Esophagus squamous epithelium (tissue), 5 donors: ENCODE results near the gene ADAM20. TPM values are rescaled to one million over a fixed set of nuclear protein-coding genes. Genes with fewer than 3 reads are reported as not detected.

Experiments used
- DNase-seq: peaks from one replicate; lab custom pipeline; 2025; lab: John Stamatoyannopoulos, UW
- H3K27ac ChIP-seq, 4 donors: fragments of 200-600 bp; sonication (generic); one replicate each; pipeline ENCODE4 v1.5.1; 2016 to 2019; ENCODE audit warnings: mild to moderate bottlenecking in 1 of 4
- H3K27me3 ChIP-seq, 4 donors: fragments of 200-600 bp; sonication (generic); 1 replicate in 3 of 4; 2 replicates in 1 of 4; pipeline versions ENCODE4 v1.5.1 to v1.6.0; 2017 to 2021; ENCODE audit warnings: antibody characterized with exemption in 1 of 4
- H3K36me3 ChIP-seq, 3 donors: fragments of 200-600 bp; sonication (generic); one replicate each; pipeline ENCODE4 v1.5.1; 2016 to 2019
- H3K4me1 ChIP-seq, 3 donors: fragments of 200-600 bp; sonication (generic); one replicate each; pipeline ENCODE4 v1.5.1; 2017 to 2019
- H3K4me3 ChIP-seq, 4 donors: fragments of 200-600 bp; sonication (generic); 1 replicate in 3 of 4; 2 replicates in 1 of 4; pipeline ENCODE4 v1.5.1; 2016 to 2019; ENCODE audit warnings: mild to moderate bottlenecking in 2 of 4, moderate library complexity in 1 of 4
- H3K9me3 ChIP-seq, 3 donors: fragments of 200-600 bp; sonication (generic); one replicate each; pipeline ENCODE4 v1.5.1; 2016 to 2019
- CTCF ChIP-seq, 6 experiments: fragments of 450-650 bp in 4 of 6; fragments of 200-600 bp in 2 of 6; sonication (generic) in 2 of 6; IDR thresholded peaks; one replicate each; pipeline ENCODE4 v1.5.1; 2016 to 2019; ENCODE audit warnings: antibody characterized with exemption in 6 of 6, mild to moderate bottlenecking in 4 of 6, moderate library complexity in 4 of 6
- POLR2A ChIP-seq, 4 donors: fragments of 450-650 bp; IDR thresholded peaks; one replicate each; pipeline ENCODE4 v1.6.1; 2017; ENCODE audit warnings: antibody characterized with exemption in 4 of 4, mild to moderate bottlenecking in 4 of 4, moderate library complexity in 3 of 4
- WGBS, 2 donors: methylation state at CpG; one replicate each; pipeline ENCODE4 v1.1.5; 2018; 5-methylcytosine and 5-hydroxymethylcytosine counted together
- intact Hi-C: fragments of 100-400 bp; cut with DNase I; formaldehyde crosslinking; loops from one replicate; pipeline ENCODE4 v1.15.0; 2022
- total RNA-seq, 4 donors: library from RNA; depleted of rRNA; stranded (reverse); fragments of >200 nt; gene quantifications; one replicate each; pipeline ENCODE4 v1.1.0, GENCODE V29; 2016
- donor health status: DM: yes; HTN: yes; CAD: no.

The ADAM20 gene
- total RNA-seq, result 1 to 10 TPM in 2 of 4 donors, under 1 TPM in 2; 0.21 to 1.6 (median 0.82) TPM

- H3K27ac ChIP-seq, result no peak within 1 kb of the TSS
- no peak for TF ChIP-seq CTCF (IDR thresholded peaks at IDR 0.05)
- TF ChIP-seq POLR2A (IDR thresholded peaks at IDR 0.05), result no peak
- H3K27me3 ChIP-seq, result no peaks in the 10 kb centered on the region
- H3K4me3 ChIP-seq, result no peak within 1 kb of the TSS
- H3K9me3 ChIP-seq, result peaks cover 0 to 19% (median 11%) of the 10 kb centered on the region in 3 donors
- no peak for DNase-seq
- intact Hi-C loops, result no loop called here
- H3K4me1 ChIP-seq, result no peaks in the 10 kb centered on the region
- H3K36me3 ChIP-seq, result peaks cover 0 to 14% (median 0%) of the 10 kb centered on the region in 3 donors
Measured at GRCh38 chr14:70534904-70535303, at the start of gene ADAM20. Gene ADAM20 (minus strand): TSS chr14:70535004. CDS start chr14:70524757, 10,247 bp downstream.

GRCh38 chr14:70576891-70577290 is 42.1 kb upstream of the ADAM20 start:
- Histone ChIP-seq H3K27ac (no peak overlapping the region), H3K4me3 (no peak overlapping the region), H3K27me3 (no peaks in the 10 kb centered on the region), H3K4me1 (no peaks in the 10 kb centered on the region), H3K36me3 (peaks cover 0 to 49% (median 8%) of the 10 kb centered on the region in 3 donors), H3K9me3 (no peaks in the 10 kb centered on the region)
- no peak for DNase-seq
- intact Hi-C loops, result no loop called here
- TF ChIP-seq CTCF (IDR thresholded peaks at IDR 0.05) (no peak), POLR2A (IDR thresholded peaks at IDR 0.05) (no peak)
- 73 to 95% methylated on average over 2 of the region's 2 CpGs for WGBS, 2 donors

- Histone ChIP-seq H3K36me3 (peaks cover 0 to 20% (median 0%) of the 10 kb centered on the region in 3 donors), H3K4me1 (no peaks in the 10 kb centered on the region), H3K9me3 (no peaks in the 10 kb centered on the region), H3K4me3 (no peak overlapping the region), H3K27ac (no peak overlapping the region), H3K27me3 (no peaks in the 10 kb centered on the region)
- no peak for DNase-seq
- TF ChIP-seq CTCF (IDR thresholded peaks at IDR 0.05) (no peak), POLR2A (IDR thresholded peaks at IDR 0.05) (no peak)
- WGBS, 2 donors, result 91 to 93% methylated on average over 1 of the region's 1 CpG
- intact Hi-C loops, result no loop called here
Measured at GRCh38 chr14:70573050-70573449, 38.2 kb upstream of the ADAM20 start.

GRCh38 chr14:70571139-70571538 is 36.3 kb upstream of the ADAM20 start:
- peaks cover 0 to 37% (median 0%) of the 10 kb centered on the region in 3 donors for H3K36me3 ChIP-seq
- no peaks in the 10 kb centered on the region for H3K27me3 ChIP-seq
- H3K9me3 ChIP-seq, result no peaks in the 10 kb centered on the region
- 81 to 94% methylated on average over 2 of the region's 2 CpGs for WGBS, 2 donors
- no peak for DNase-seq
- H3K27ac ChIP-seq, result no peak overlapping the region
- H3K4me3 ChIP-seq, result no peak overlapping the region
- no peaks in the 10 kb centered on the region for H3K4me1 ChIP-seq
- intact Hi-C loops, result no loop called here
- TF ChIP-seq POLR2A (IDR thresholded peaks at IDR 0.05), result no peak
- no peak for TF ChIP-seq CTCF (IDR thresholded peaks at IDR 0.05)

- Histone ChIP-seq H3K4me1 (no peaks in the 10 kb centered on the region), H3K27me3 (no peaks in the 10 kb centered on the region), H3K9me3 (no peaks in the 10 kb centered on the region), H3K4me3 (no peak overlapping the region), H3K36me3 (peaks cover 0 to 58% (median 0%) of the 10 kb centered on the region in 3 donors), H3K27ac (no peak overlapping the region)
- 48 to 58% methylated on average over 2 of the region's 2 CpGs for WGBS, 2 donors
- DNase-seq, result no peak
- peak in 4 of 6 experiments; percentile 16 to 66 (median 26) for TF ChIP-seq CTCF (IDR thresholded peaks at IDR 0.05)
- no peak for TF ChIP-seq POLR2A (IDR thresholded peaks at IDR 0.05)
- intact Hi-C loops, result no loop called here
Measured at GRCh38 chr14:70567791-70568190, 33.0 kb upstream of the ADAM20 start.
